HG03469 (cell line): ENCODE results near the gene GALM.
"Not testable (repeated sequence)": the region's sequence is repeated elsewhere in the genome, so short reads cannot be mapped to it uniquely, and the experiment has no call there.

Experiments used
- ATAC-seq: cut with Tn5 transposase; IDR thresholded peaks from one replicate; pipeline ENCODE4 v1.9.1; 2021; ENCODE audit warnings: mild to moderate bottlenecking, moderate library complexity, moderate number of reproducible peaks; ENCODE audit not compliant: unreplicated experiment

The GALM gene

GRCh38 chr2:38755891-38756290 lies 90.0 kb downstream of the GALM start:
- ATAC-seq = not testable (repeated sequence)

DNA sequence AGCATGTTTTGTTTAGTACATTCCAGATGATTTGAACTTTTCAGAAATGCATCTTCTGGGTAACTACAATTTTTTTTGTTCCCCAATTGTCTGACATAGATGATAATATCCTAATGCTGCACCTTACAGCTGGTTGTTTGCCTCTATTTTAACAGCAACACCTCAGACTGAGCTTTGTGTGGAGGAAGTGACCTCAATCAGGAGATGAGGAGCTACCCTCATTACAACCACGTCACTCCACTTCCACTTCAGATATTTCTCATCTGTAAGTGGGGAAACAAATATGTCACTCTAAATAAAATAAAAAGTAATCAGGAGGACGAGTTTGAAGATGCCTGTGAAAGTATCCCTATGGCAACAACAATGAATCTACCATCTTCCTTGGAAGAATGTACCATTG lies 97.3 kb downstream of the GALM start:
- no peak for ATAC-seq

DNA sequence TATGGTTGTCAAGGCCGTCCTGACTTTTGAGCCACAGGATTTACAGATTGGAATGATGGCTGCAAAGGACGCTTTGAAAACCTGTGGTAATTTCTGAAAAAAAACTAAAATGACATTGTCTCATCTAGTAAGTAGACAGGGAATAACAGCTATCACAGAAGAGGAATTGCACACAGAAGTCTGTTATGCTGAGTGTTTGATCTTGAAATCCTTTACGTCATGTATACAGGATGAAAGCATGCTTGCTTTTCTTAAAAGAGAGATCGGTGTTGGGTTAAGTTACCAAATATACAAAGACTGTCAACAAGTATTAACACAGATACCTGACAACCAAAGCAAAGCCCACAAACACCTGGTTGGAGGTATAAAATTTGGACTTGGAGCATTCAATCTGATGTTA lies 97.8 kb downstream of the GALM start:
- ATAC-seq = no peak

DNA sequence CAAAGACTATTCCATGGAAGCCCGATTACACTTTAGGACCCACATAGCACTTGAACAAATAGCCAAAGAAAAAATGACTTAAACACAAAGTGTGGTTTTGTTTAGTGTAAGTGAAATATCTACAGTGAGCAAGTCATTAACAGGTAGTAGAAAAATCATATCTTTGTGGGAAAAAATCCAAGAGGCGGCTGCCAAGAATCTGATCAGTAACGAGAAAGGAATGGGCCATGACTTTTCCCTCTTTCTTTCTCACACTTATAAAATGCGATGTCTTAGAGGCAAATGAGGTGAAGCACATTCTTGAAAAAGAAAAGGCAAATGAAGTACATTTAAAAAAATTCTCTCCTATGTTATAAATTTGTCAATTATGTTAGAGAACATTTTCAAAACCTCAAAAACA lies 99.2 kb downstream of the GALM start:
- no peak for ATAC-seq

DNA sequence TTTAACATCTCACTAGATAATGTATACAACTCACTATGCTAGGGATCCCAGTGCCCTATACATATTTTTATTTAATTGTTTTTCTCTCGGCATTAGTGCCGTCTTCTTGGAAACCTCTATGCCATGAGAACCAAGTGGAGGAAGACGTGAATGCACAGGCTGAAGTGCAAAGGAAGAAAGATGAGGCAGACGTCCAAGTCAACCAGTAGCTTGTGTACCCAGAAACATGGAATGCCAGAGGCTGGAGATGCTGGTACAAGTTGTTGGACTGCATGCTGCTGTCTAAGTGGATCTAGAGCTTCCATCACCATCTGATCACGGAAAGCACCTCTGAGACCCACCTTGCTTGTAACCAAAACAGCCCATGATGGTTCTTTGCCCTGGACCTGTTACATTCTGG lies 99.6 kb downstream of the GALM start:
- ATAC-seq = no peak

DNA sequence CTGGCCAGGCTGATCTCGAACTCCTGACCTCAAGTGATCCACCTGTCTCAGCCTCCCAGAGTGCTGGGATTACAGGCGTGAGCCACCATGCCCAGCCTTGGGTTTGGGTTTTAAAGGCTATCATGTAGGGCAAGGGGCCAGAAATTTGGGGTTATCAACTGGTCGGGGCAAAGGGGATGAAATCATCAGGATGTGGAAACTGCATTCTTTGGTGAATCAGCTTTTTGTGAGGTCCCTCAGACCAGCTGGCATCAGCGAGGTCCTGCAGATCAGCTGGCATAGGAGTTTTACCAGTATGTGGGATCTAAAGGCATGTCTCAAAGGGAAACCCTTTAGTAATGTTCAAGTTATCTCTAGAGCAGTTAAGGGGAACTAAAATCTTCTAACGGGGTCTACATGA lies 105.7 kb downstream of the GALM start:
- no peak for ATAC-seq

- ATAC-seq = no peak
Measured at GRCh38 chr2:38775097-38775920, 109.4 kb downstream of the GALM start.

DNA sequence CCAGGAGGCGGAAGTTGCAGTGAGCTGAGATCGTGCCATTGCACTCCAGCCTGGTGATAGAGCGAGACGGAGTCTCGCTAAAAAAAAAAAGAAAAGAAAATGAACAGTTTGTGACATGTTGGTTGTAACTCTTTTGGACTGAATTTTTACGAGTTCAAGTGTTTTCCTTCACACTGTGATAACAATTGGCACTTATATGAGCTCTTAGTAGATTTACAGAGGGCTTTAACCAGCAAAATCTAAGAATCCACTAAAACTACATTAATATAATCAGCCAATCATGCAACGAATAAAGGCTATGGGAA lies 110.0 kb downstream of the GALM start:
- ATAC-seq = no peak

- ATAC-seq = no peak
Measured at GRCh38 chr2:38776531-38776930, 110.6 kb downstream of the GALM start.

GRCh38 chr2:38778687-38779082 lies 112.8 kb downstream of the GALM start:
- ATAC-seq = no peak

GRCh38 chr2:38783586-38783985 lies 117.7 kb downstream of the GALM start:
- no peak for ATAC-seq
